ENCODE measurements around the gene CYP4A22.
"Not testable (repeated sequence)": the region's sequence is repeated elsewhere in the genome, so short reads cannot be mapped to it uniquely, and the experiment has no call there.

CYP4A22 gene

DNA sequence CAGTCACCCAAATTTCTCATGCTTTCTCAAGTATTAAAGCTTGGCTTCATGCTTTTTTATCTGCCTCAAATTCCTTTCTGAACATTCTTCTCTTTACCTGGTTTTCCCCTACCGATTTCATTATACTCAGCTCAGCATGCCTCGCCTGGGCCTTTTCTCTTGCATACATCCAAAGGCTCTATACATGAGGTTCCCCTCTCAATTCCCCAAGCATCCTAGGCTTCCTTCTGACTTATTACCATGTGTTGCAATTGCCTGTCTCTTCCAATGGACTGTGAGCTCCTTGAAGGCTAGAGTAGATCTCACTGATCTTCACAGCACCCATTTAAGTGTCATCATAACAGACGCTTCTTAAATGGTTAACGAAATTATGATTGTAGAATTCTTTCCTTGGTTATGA is 24.1 kb upstream of the CYP4A22 start:
- TF ChIP-seq, protein P1, sequence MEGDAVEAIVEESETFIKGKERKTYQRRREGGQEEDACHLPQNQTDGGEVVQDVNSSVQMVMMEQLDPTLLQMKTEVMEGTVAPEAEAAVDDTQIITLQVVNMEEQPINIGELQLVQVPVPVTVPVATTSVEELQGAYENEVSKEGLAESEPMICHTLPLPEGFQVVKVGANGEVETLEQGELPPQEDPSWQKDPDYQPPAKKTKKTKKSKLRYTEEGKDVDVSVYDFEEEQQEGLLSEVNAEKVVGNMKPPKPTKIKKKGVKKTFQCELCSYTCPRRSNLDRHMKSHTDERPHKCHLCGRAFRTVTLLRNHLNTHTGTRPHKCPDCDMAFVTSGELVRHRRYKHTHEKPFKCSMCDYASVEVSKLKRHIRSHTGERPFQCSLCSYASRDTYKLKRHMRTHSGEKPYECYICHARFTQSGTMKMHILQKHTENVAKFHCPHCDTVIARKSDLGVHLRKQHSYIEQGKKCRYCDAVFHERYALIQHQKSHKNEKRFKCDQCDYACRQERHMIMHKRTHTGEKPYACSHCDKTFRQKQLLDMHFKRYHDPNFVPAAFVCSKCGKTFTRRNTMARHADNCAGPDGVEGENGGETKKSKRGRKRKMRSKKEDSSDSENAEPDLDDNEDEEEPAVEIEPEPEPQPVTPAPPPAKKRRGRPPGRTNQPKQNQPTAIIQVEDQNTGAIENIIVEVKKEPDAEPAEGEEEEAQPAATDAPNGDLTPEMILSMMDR (IDR thresholded peaks at IDR 0.05; ENCODE audit: control insufficient read depth, insufficient read depth, low read depth, low read length, missing control alignments): no peak
- no peak overlapping the region for H3K4me3 ChIP-seq (ENCODE audit: control insufficient read depth, low read depth, low read length)
- no peak for DNase-seq (ENCODE audit: low read depth)

DNA sequence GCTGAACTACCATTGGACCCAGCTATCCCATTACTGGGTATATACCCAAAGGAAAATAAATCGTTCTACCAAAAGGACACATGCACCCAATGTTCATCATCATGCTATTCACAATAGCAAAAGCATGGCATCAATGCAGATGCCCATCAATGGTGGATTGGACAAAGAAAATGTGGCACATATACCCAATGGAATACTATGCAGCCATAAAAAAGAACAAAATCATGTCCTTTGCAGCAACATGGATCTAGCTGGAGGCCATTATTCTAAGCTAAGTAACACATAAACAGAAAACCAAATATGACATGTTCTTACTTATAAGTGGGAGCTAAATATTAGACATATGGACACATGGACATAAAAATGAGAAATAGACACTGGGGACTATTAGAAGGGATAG is 16.2 kb upstream of the CYP4A22 start:
- not testable (repeated sequence) for H3K4me3 ChIP-seq (ENCODE audit: control insufficient read depth, low read depth, low read length); DNase-seq (ENCODE audit: low read depth)

DNA sequence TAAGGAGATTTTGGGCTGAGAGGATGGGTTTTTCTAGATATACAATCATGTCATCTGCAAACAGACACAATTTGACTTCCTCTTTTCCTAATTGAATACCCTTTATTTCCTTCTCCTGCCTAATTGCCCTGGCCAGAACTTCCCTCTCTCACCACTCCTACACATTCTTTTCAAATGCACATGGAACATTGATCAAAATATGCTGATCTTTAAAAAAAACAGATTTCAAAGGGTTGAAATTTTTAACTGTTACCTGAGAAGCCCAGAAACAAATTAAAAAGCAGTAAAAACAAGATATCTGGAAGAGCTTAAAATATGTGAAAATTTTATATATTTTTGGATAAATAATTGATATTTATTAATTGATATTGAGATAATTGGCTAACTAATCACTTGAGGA is 12.4 kb upstream of the CYP4A22 start:
- DNase-seq (ENCODE audit: low read depth); H3K4me3 ChIP-seq (ENCODE audit: control insufficient read depth, low read depth, low read length): not testable (repeated sequence)

DNA sequence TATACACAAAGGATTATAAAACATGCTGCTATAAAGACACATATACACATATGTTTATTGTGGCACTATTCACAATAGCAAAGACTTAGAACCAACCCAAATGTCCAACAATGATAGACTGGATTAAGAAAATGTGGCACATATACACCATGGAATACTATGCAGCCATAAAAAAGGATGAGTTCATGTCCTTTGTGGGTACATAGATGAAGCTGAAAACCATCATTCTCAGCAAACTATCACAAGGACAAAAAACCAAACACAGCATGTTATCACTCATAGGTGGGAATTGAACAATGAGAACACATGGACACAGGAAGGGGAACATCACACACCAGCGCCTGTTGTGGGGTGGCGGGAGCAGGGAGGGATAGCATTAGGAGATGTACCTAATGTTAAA is 10.2 kb upstream of the CYP4A22 start:
- not testable (repeated sequence) for H3K4me3 ChIP-seq (ENCODE audit: control insufficient read depth, low read depth, low read length); DNase-seq (ENCODE audit: low read depth)

DNA sequence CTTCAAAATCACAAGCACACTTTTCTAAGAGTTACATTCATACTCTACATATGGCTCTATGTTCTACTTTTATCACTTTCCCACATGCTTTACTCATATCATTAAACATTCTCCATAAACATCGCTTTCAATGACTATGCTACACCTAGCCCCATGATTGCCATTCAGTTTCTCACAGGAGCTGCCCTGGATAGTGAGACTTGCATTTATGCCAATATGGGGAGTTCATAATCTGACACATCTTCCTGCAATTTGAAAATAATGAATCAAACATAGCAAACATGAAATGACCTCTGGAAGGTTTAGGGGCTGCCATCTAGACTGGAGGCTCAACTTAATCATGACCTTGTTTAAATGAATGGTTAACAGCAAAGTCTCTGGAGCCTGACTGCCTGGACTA is 9.0 kb upstream of the CYP4A22 start:
- DNase-seq (ENCODE audit: low read depth): no peak
- TF ChIP-seq, protein P1 (IDR thresholded peaks at IDR 0.05; ENCODE audit: control insufficient read depth, insufficient read depth, low read depth, low read length, missing control alignments): no peak
- no peak overlapping the region for H3K4me3 ChIP-seq (ENCODE audit: control insufficient read depth, low read depth, low read length)

DNA sequence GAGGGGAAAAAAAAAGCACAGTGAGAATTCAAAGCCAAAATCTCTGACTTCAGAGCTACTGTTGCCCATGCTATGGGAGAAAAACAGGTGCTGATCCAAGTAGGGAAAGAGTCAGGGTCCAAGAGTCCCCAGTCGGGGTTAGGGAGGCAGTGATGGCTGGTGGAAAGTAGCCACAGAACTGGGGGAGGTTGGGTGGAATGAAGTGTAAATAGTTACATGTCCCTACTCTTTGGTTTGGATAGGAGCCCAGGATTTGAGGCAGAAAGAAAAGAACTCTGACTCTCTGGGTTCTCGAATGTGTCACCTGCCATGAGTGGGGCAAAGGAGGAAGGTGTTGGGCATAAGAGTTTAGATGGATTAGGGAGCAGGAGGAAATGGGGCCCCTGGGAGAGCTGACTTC is 8.4 kb upstream of the CYP4A22 start:
- DNase-seq (ENCODE audit: low read depth); H3K4me3 ChIP-seq (ENCODE audit: control insufficient read depth, low read depth, low read length): not testable (repeated sequence)

DNA sequence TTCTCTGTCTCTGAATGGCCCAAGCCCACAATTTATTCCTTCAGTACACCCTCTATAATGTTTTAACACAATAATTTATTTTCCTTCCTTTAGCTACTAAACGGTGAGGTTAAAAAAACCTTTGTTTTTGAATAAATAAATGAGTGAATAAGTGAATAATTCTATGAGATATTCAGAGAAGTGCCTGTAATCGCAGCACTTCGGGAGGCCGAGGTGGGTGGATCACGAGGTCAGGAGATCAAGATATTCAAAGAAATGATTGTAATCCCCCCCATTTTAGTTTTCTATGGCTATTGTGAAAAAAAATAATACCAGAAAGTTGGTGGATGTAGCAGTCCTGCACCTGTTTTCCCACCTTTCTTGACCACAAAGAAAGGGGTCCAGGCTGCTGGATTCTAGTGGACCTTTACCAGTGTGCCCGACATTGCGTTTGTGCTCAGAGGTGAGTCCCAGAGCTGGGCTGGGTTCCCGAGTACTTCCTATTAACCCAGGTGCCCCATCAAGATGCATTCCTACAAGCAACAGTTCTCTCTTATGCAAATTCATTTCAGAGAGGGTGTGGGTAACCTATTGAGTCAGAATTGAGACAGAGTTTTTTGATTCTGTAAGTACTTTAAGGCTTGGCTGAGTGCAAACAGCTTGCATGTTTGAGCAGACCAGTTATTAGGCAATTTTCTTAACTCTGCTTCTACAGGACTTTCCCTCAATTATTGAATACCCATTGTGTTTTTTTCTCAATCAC is 7.6 kb upstream of the CYP4A22 start:
- not testable (repeated sequence) for DNase-seq (ENCODE audit: low read depth); H3K4me3 ChIP-seq (ENCODE audit: control insufficient read depth, low read depth, low read length)

DNA sequence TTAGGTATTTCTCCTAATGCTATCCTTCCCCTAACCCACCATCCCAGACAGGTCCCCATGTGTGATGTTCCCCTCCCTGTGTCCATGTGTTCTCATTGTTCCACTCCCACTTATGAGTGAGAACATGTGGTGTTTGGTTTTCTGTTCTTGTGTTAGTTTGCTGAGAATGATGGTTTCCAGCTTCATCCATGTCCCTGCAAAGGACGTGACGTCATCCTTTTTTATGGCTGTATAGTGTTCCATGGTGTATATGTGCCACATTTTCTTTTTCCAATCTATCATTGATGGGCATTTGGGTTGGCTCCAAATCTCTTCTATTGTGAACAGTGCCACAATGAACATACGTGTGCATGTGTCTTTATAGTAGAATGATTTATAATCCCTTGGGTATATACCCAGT is 4.6 kb upstream of the CYP4A22 start:
- DNase-seq (ENCODE audit: low read depth); H3K4me3 ChIP-seq (ENCODE audit: control insufficient read depth, low read depth, low read length): not testable (repeated sequence)

DNA sequence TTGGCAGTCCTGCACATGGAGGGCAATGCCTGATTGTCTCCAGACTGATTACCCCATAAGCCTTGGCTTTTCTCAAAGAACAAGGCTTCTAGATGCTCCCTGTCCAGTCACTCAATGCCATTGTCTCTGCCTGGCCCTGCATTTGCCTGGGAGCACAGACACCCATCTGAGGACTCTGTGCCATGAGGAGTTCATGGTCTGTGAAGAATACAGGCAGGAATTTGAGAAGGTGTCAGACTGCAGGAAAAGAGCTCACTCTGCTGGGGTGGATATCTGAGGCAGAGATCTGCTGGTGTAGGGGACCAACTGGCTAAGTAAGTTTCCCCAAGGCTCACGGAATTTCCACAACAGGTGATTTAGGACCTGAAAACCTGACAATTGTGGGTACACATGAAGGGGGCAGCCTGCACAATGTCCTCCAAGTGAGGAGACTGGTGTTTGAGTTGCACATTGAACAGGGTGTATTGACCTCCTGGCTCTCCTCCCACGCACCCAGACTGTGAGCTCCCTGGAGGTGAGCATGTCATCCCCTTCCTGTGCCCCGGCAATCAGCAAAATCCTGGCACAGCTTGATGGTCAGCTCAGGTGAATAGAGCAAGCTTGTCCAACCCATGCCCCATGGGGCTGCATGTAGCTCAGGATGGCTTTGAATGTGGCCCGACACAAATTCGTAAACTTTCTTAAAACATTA is 829 bp downstream of the CYP4A22 start:
- no peak overlapping the region for H3K4me3 ChIP-seq (ENCODE audit: control insufficient read depth, low read depth, low read length)
- TF ChIP-seq, protein P1 (IDR thresholded peaks at IDR 0.05; ENCODE audit: control insufficient read depth, insufficient read depth, low read depth, low read length, missing control alignments): no peak
- DNase-seq (ENCODE audit: low read depth): no peak

DNA sequence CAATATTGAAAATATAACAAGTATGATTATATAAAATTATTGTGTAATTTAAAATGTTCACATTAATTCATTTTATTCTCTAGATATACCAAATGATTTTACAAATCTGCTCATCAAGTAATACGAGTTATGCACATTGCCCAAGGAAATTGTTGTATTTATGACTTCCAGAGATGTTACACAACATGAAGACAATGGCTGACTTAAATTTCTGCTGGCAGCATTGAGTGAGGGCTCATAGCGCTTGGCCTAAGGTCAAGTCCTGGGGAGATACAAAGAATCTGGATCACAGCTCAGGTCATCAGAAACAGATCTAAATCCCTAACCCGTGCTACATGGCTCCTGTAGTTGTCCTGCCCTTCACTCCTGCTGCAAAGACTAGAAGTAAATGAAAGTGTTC is 3.1 kb downstream of the CYP4A22 start:
- not testable (repeated sequence) for DNase-seq (ENCODE audit: low read depth); H3K4me3 ChIP-seq (ENCODE audit: control insufficient read depth, low read depth, low read length)

All from AG09309 (cell line).